ENCODE results near the gene PDE6C.

DNA sequence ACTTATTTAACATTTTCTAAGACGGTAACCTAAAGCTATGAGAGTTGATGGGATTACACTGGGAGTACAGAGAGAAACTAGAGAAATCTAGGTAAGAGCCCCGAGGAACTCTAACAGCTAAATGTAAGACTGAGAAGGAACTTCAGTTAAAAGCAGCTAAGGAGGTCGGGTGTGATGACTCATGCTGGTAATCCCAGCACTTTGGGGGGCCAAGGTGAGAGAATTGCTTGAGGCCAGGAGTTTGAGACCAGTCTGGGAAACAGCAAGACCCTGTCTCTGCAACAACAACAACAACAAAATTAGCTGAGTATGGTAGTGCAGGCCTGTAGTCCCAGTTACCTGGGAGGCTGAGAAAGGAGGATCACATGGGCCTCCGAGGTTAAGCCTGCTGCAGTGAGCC lies 66.0 kb downstream of the PDE6C start:
- TF ChIP-seq, protein P1, sequence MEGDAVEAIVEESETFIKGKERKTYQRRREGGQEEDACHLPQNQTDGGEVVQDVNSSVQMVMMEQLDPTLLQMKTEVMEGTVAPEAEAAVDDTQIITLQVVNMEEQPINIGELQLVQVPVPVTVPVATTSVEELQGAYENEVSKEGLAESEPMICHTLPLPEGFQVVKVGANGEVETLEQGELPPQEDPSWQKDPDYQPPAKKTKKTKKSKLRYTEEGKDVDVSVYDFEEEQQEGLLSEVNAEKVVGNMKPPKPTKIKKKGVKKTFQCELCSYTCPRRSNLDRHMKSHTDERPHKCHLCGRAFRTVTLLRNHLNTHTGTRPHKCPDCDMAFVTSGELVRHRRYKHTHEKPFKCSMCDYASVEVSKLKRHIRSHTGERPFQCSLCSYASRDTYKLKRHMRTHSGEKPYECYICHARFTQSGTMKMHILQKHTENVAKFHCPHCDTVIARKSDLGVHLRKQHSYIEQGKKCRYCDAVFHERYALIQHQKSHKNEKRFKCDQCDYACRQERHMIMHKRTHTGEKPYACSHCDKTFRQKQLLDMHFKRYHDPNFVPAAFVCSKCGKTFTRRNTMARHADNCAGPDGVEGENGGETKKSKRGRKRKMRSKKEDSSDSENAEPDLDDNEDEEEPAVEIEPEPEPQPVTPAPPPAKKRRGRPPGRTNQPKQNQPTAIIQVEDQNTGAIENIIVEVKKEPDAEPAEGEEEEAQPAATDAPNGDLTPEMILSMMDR (IDR thresholded peaks at IDR 0.05), result no peak
- no peak for TF ChIP-seq POLR2A (IDR thresholded peaks at IDR 0.05)

Measured in lower leg skin (tissue), 3 donors.